Peyer's patch (tissue), 4 donors: ENCODE measurements around the gene PILRB. TPM values are rescaled to one million over a fixed set of nuclear protein-coding genes. Genes with fewer than 3 reads are reported as not detected.

Experiments used
- DNase-seq, 3 donors: peaks; one replicate each; pipeline ENCODE4 v3.0.0-alpha.2; 2017 to 2019
- H3K27ac ChIP-seq, 4 donors: fragments of 200-600 bp; sonication (generic); one replicate each; pipeline ENCODE4 v1.5.1; 2016 to 2019
- H3K27me3 ChIP-seq, 2 donors: fragments of 200-600 bp; sonication (generic); one replicate each; pipeline ENCODE4 v1.5.1; 2019
- H3K36me3 ChIP-seq, 3 donors: fragments of 200-600 bp; sonication (generic); one replicate each; pipeline ENCODE4 v1.5.1; 2016 to 2019
- H3K4me1 ChIP-seq, 4 donors: fragments of 200-600 bp; sonication (generic); one replicate each; pipeline ENCODE4 v1.5.1; 2016 to 2019
- H3K4me3 ChIP-seq, 4 donors: fragments of 200-600 bp; sonication (generic); 1 replicate in 3 of 4; 2 replicates in 1 of 4; pipeline ENCODE4 v1.5.1; 2016 to 2019; ENCODE audit warnings: mild to moderate bottlenecking in 1 of 4
- H3K9me3 ChIP-seq, 4 donors: fragments of 200-600 bp; sonication (generic); one replicate each; pipeline ENCODE4 v1.5.1; 2016 to 2019; ENCODE audit warnings: mild to moderate bottlenecking in 1 of 4
- POLR2A ChIP-seq, 2 donors: fragments of 450-650 bp; IDR thresholded peaks; one replicate each; pipeline ENCODE4 v1.5.1; 2017; ENCODE audit warnings: antibody characterized with exemption in 2 of 2, mild to moderate bottlenecking in 2 of 2, moderate library complexity in 2 of 2
- total RNA-seq, 4 donors: library from RNA; depleted of rRNA; stranded (reverse); fragments of >200 nt; gene quantifications; one replicate each; pipeline ENCODE4 v1.1.0, GENCODE V29; 2016
- TF ChIP-seq, protein P1 (sequence below), 6 experiments: fragments of 450-650 bp in 4 of 6; fragments of 200-600 bp in 2 of 6; sonication (generic) in 1 of 6; IDR thresholded peaks; one replicate each; pipeline ENCODE4 v1.5.1; 2017 to 2019; ENCODE audit warnings: antibody characterized with exemption in 6 of 6, mild to moderate bottlenecking in 3 of 6, moderate library complexity in 1 of 6

Gene PILRB
- total RNA-seq, 4 donors from 2014 or later, result 73.6 to 179 (median 150) TPM

DNA sequence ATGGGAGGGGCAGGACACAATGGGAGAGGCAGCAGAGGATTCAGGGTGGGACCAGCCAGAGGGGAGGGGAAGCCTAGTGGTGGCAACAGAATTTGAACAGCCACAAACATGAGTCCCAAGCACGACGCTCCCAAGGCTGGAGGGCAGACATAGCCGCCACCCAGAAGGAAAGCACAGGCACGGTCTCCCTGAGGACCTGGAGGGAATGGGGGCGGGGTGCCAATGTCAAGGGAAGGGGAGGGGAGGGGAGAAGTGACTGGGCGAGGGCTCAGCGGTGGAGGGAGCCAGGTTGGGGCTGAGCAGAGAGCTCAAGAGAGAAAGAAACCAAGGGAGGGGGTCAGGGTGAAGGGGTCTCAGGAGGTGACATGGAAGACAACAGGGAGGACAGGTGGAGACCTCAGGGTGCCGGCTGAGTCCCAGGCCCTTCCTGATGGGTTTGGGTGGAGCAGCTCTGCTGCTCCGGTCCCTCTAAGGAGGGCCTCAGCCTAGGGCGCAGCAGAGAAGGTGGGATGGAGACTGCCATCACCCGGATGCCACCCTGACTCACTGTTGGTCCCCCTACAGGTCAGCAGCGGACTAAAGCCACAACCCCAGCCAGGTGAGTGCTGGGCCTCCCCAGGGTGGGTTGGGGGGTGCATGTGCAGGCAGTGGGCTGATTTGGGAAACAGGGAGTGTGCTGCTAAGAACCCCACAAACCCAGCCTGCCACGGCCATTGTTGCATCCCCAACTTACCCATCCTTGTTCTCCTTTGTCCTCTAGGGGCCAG, 39.6 kb downstream of the PILRB start:
- H3K36me3 ChIP-seq, result no peaks in the 10 kb centered on the region
- H3K27me3 ChIP-seq, result no peaks in the 10 kb centered on the region
- no peak overlapping the region for H3K4me3 ChIP-seq
- H3K9me3 ChIP-seq, result no peaks in the 10 kb centered on the region
- DNase-seq, result no peak
- peaks cover 0 to 4% (median 1%) of the 10 kb centered on the region in 4 donors for H3K4me1 ChIP-seq
- TF ChIP-seq POLR2A (IDR thresholded peaks at IDR 0.05), result no peak
- H3K27ac ChIP-seq, result peak overlapping the region in 1 of 4 donors; percentile 61

DNA sequence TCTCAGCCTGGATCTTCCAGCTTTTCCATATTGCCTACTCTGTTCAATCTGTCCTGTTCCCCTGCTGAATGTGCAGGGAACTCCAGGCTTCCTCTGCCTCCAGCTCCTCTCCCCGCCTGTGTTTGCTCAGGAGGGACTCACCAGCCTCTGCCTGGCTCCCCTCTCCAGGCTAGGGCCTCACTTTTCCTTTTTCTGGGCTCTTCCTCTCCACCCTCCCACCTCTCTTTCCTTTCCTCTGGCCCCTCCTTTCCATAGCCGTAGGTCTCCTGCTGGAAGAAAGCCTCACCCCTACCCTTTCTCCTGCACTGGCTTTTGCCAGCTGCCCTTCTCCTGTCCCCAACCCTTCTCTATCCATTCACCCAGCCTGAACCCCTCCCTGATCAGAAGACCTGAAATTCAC, 40.3 kb downstream of the PILRB start:
- DNase-seq, result no peak
- H3K36me3 ChIP-seq, result no peaks in the 10 kb centered on the region

DNA sequence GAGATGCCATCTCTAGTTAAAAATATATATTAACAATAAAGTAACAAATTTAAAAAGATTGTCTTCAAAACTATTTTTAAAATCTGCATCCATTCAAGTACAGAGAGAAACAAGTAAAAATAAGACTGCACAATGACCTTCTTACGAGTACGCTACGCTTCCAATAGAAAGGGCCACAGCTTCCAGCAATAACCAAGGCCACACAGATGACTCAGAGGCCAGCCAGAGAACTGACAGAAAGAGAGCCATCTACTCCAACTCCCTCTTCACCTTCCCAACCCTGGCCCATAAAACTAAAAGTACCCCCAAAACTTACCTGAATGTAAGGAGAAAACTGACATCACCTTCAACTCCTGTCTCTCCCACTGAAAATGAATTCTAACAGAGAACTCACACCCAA, 42.1 kb downstream of the PILRB start:
- Histone ChIP-seq H3K27ac (no peak overlapping the region), H3K36me3 (no peaks in the 10 kb centered on the region), H3K4me3 (no peak overlapping the region), H3K9me3 (no peaks in the 10 kb centered on the region), H3K4me1 (peaks cover 0 to 4% (median 1%) of the 10 kb centered on the region in 4 donors), H3K27me3 (no peaks in the 10 kb centered on the region)
- DNase-seq, result no peak
- TF ChIP-seq, protein P1, sequence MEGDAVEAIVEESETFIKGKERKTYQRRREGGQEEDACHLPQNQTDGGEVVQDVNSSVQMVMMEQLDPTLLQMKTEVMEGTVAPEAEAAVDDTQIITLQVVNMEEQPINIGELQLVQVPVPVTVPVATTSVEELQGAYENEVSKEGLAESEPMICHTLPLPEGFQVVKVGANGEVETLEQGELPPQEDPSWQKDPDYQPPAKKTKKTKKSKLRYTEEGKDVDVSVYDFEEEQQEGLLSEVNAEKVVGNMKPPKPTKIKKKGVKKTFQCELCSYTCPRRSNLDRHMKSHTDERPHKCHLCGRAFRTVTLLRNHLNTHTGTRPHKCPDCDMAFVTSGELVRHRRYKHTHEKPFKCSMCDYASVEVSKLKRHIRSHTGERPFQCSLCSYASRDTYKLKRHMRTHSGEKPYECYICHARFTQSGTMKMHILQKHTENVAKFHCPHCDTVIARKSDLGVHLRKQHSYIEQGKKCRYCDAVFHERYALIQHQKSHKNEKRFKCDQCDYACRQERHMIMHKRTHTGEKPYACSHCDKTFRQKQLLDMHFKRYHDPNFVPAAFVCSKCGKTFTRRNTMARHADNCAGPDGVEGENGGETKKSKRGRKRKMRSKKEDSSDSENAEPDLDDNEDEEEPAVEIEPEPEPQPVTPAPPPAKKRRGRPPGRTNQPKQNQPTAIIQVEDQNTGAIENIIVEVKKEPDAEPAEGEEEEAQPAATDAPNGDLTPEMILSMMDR (IDR thresholded peaks at IDR 0.05), result no peak
- no peak for TF ChIP-seq POLR2A (IDR thresholded peaks at IDR 0.05)

More for the DNA sequence above, 40.3 kb downstream of the PILRB start:
- H3K9me3 ChIP-seq, result no peaks in the 10 kb centered on the region
- no peak overlapping the region for H3K27ac ChIP-seq
- no peaks in the 10 kb centered on the region for H3K27me3 ChIP-seq
- H3K4me1 ChIP-seq, result peaks cover 0 to 4% (median 1%) of the 10 kb centered on the region in 4 donors
- TF ChIP-seq, protein P1 (IDR thresholded peaks at IDR 0.05), result no peak
- TF ChIP-seq POLR2A (IDR thresholded peaks at IDR 0.05), result no peak
- H3K4me3 ChIP-seq, result no peak overlapping the region

DNA sequence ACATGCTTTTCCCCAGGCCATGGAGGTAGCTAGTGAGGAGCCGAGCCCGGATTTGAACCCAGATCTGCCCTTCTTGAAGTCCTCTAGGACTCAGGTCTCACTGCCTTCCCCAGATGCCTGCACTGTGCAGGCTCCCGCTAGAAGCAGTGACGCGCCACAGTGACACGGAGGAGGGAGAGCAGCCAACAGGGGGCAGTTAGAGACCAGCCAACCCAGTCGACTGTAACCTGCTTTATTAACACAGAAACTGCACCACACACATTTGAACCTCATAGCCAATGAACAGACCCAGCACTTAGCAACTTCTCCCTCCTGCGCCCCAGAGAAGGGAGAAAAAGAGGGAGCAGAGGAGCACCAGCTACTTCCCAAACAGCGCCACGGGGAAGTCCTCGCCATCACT, 42.7 kb downstream of the PILRB start:
- Histone ChIP-seq H3K4me3 (no peak overlapping the region), H3K4me1 (peaks cover 0 to 4% (median 1%) of the 10 kb centered on the region in 4 donors), H3K36me3 (no peaks in the 10 kb centered on the region), H3K27ac (no peak overlapping the region), H3K27me3 (no peaks in the 10 kb centered on the region), H3K9me3 (no peaks in the 10 kb centered on the region)
- no peak for DNase-seq
- no peak for TF ChIP-seq POLR2A (IDR thresholded peaks at IDR 0.05)
- TF ChIP-seq, protein P1 (IDR thresholded peaks at IDR 0.05), result no peak

DNA sequence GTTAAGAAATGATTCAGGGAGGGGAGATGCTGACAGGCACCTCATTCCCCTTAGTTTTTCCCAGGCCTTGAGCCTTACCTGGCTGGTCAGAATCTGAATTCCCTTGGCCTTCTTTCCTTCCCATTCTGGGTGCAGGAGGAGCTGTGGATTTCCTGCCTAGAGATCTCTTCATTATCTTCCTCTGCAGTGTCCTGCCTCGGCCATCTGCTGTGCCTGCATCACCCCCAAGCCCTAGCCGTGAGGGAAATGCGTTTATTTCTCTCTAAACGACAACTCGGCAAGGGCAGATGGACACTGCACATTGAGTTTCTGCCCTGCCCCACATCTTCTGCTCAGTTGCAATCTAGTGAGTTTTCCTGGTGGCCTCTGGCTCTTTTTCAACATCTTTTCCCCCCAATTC, 43.9 kb downstream of the PILRB start:
- Histone ChIP-seq H3K4me1 (no peaks in the 10 kb centered on the region), H3K9me3 (no peaks in the 10 kb centered on the region), H3K36me3 (no peaks in the 10 kb centered on the region), H3K27me3 (no peaks in the 10 kb centered on the region), H3K4me3 (no peak overlapping the region), H3K27ac (no peak overlapping the region)
- TF ChIP-seq, protein P1 (IDR thresholded peaks at IDR 0.05), result no peak
- DNase-seq, result no peak

DNA sequence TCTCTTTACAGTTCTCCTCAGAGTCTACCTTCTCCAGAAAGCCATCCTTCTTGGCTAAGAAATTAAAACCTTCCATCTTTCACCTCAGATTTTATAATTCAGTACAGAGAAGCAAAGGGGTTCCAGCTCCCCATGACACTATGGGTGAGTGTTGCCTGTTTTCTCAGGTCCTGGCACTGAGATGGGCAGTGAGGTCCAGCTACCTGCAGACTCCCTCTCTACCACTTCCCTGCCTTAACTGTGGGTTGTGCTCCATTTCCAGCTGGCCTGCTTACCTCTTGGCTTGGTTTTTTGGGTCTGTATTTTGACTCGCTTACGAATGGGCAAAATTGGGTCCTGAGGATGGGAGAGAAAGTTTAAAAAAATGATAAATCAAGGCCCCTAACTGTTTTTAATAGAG, 44.3 kb downstream of the PILRB start:
- DNase-seq, result no peak
- no peak for TF ChIP-seq POLR2A (IDR thresholded peaks at IDR 0.05)
- TF ChIP-seq, protein P1 (IDR thresholded peaks at IDR 0.05), result no peak
- H3K27me3 ChIP-seq, result no peaks in the 10 kb centered on the region

More for the DNA sequence above, 44.3 kb downstream of the PILRB start:
- Histone ChIP-seq H3K4me1 (no peaks in the 10 kb centered on the region), H3K9me3 (no peaks in the 10 kb centered on the region), H3K27ac (no peak overlapping the region), H3K36me3 (no peaks in the 10 kb centered on the region), H3K4me3 (no peak overlapping the region)
